ENCODE measurements around the gene KIR2DL4.
"Not testable (repeated sequence)": the region's sequence is repeated elsewhere in the genome, so short reads cannot be mapped to it uniquely, and the experiment has no call there.

Gene KIR2DL4

GRCh38 chr19:54788154-54788553 lies 15.3 kb upstream of the KIR2DL4 start:
- not testable (repeated sequence) for H3K4me3 Mint-ChIP-seq, H3K36me3 Mint-ChIP-seq, H3K27ac Mint-ChIP-seq, H3K9me3 Mint-ChIP-seq
- Mint-ChIP-seq H3K27me3 (peaks cover 17% of the 10 kb centered on the region), H3K4me1 (peaks cover 14% of the 10 kb centered on the region)

DNA sequence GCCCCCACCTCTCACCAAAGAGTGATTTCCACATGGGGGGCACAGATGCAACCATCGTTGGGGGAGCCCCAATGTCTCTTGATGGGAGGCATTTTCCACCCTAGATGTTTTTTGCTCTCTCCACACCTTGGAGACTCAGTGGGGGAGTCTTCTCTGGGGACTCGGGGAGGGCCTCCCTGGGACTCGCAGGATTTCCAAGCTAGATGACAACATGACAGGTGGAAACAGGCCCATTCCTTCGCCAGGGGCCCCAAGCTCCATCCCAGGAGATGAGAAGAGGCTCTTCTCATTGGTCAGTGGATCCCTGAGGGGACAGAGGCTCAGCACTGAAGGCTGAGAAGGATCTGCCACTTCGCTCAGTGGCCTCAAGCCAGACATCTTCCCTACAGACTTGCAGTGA lies 12.7 kb upstream of the KIR2DL4 start:
- Mint-ChIP-seq H3K27ac (no peak overlapping the region), H3K36me3 (no peaks in the 10 kb centered on the region), H3K9me3 (no peaks in the 10 kb centered on the region), H3K4me1 (peaks cover 22% of the 10 kb centered on the region), H3K4me3 (no peak overlapping the region), H3K27me3 (peaks cover 4% of the 10 kb centered on the region)

GRCh38 chr19:54791476-54791875 lies 11.9 kb upstream of the KIR2DL4 start:
- H3K27me3 Mint-ChIP-seq: peaks cover 6% of the 10 kb centered on the region
- peak overlapping the region; percentile 0 for H3K27ac Mint-ChIP-seq
- peaks cover 22% of the 10 kb centered on the region for H3K4me1 Mint-ChIP-seq
- H3K9me3 Mint-ChIP-seq: no peaks in the 10 kb centered on the region
- H3K36me3 Mint-ChIP-seq: no peaks in the 10 kb centered on the region
- no peak overlapping the region for H3K4me3 Mint-ChIP-seq

DNA sequence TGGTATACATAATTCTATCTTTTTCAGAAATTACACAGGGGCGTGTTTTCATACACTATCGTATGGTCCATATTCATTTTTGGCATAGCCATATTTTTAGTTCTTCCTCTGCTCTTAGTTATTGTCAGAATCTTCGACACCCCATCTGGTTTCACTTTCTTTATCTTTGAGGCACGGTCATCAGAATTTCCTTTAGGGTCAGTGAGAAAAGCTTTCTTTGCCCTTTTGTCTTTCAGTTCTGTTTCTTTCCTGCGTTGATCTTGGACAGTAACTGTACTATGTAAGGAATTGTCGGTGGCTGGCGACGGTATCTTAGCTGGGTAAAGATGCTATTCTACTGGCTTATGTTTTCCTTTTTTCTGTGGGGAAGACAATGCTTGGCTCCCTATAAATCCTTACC lies 10.6 kb upstream of the KIR2DL4 start:
- Mint-ChIP-seq H3K27ac (no peak overlapping the region), H3K27me3 (peaks cover 13% of the 10 kb centered on the region), H3K36me3 (no peaks in the 10 kb centered on the region), H3K9me3 (no peaks in the 10 kb centered on the region), H3K4me3 (peak overlapping the region; percentile 81), H3K4me1 (peaks cover 22% of the 10 kb centered on the region)

DNA sequence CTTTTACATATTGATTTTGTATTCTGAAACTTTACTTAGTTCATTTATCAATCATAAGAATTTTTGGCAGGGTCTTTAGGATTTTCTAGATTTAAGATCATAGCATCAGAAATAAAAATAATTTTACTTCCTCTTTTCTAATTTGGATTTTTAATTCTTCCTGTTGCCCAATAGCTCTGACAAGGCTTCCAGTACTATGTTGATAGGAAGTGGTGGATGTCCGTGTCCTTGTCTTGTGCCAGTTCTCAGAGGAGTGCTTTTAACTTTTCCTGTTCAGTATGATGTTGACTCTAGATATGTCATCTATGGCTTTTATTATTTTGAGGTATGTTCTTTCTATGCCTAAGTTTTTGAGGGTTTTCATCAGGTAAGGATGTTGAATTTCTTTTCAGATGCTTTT lies 7.7 kb upstream of the KIR2DL4 start:
- no peak overlapping the region for H3K4me3 Mint-ChIP-seq
- H3K9me3 Mint-ChIP-seq: no peaks in the 10 kb centered on the region
- H3K4me1 Mint-ChIP-seq: peaks cover 22% of the 10 kb centered on the region
- H3K27ac Mint-ChIP-seq: no peak overlapping the region
- H3K36me3 Mint-ChIP-seq: no peaks in the 10 kb centered on the region
- H3K27me3 Mint-ChIP-seq: peaks cover 13% of the 10 kb centered on the region

- Mint-ChIP-seq H3K27me3 (peaks cover 9% of the 10 kb centered on the region), H3K27ac (no peak overlapping the region), H3K4me1 (no peaks in the 10 kb centered on the region), H3K9me3 (no peaks in the 10 kb centered on the region), H3K4me3 (no peak overlapping the region), H3K36me3 (no peaks in the 10 kb centered on the region)
Measured at GRCh38 chr19:54804101-54804500, 691 bp downstream of the KIR2DL4 start.

GRCh38 chr19:54804571-54804970 lies 1.2 kb downstream of the KIR2DL4 start:
- no peak overlapping the region for H3K4me3 Mint-ChIP-seq
- peaks cover 10% of the 10 kb centered on the region for H3K27me3 Mint-ChIP-seq
- no peaks in the 10 kb centered on the region for H3K36me3 Mint-ChIP-seq
- no peak overlapping the region for H3K27ac Mint-ChIP-seq
- H3K4me1 Mint-ChIP-seq: no peaks in the 10 kb centered on the region
- peaks cover 2% of the 10 kb centered on the region for H3K9me3 Mint-ChIP-seq

DNA sequence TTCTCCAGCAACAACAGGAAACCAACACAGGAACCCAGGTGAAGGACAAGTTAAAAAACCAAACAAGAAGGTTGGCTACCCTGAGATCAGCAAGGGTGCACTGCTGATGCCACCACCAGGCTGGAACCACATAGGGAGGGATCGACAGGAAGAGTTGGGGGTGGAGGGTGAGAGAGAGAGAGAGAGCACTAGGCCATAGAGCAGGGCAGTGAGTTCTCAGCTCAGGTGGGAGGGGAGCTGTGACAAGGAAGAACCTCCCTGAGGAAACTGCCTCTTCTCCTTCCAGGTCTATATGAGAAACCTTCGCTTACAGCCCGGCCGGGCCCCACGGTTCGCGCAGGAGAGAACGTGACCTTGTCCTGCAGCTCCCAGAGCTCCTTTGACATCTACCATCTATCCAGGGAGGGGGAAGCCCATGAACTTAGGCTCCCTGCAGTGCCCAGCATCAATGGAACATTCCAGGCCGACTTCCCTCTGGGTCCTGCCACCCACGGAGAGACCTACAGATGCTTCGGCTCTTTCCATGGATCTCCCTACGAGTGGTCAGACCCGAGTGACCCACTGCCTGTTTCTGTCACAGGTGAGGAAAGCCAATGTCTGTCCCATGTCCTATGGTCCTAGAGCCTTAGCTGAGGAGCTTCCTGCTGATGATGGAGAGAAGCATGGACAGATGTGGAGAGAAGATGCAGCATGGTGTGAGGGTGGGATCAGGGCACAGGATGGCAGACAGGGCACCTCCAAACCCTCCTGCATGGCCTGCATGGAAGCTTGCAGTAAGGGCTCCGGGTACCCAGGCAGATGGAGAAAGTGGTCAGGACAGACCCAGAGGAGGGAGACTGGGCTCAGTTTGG lies 2.5 kb downstream of the KIR2DL4 start:
- H3K27ac Mint-ChIP-seq: no peak overlapping the region
- H3K36me3 Mint-ChIP-seq: no peaks in the 10 kb centered on the region
- H3K4me1 Mint-ChIP-seq: no peaks in the 10 kb centered on the region

DNA sequence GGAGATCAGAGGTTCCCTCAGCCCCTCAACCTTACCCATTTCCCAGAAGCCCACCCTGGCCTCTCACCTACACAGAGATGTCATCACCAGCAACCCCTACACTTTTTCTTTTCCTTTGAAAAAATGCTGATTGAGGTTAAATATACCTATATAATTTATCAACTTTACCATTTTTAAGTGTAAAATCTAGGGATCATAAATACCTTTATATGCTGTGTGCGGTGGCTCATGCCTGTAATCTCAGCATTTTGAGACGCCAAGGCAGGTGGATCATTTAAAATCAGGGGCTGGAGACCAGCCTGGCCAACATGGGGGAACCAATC lies 3.1 kb downstream of the KIR2DL4 start:
- Mint-ChIP-seq H3K36me3 (no peaks in the 10 kb centered on the region), H3K9me3 (peaks cover 4% of the 10 kb centered on the region), H3K4me3 (no peak overlapping the region), H3K4me1 (no peaks in the 10 kb centered on the region), H3K27me3 (peaks cover 9% of the 10 kb centered on the region), H3K27ac (no peak overlapping the region)

More for the DNA sequence above, 2.5 kb downstream of the KIR2DL4 start:
- H3K27me3 Mint-ChIP-seq: peaks cover 10% of the 10 kb centered on the region
- no peak overlapping the region for H3K4me3 Mint-ChIP-seq
- H3K9me3 Mint-ChIP-seq: peaks cover 4% of the 10 kb centered on the region

DNA sequence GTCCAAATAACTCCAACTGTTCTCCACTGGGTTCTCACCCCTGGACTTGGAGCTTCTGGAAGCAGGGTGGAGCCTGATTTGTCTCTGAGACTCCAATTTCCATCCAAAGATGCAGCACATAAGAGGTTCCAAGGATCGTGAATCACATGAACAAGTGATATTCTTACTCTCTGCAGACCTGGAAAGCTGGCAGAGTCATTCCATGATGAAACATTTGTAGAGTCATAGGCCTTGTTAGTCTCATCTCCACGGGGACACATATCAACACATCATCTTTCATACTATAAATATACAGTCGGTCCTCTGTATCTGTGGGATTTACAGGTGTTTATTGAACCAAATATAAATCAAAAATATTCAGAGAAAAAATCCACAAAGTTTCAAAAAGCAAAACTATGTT lies 11.2 kb downstream of the KIR2DL4 start:
- H3K4me1 Mint-ChIP-seq, H3K4me3 Mint-ChIP-seq, H3K36me3 Mint-ChIP-seq, H3K9me3 Mint-ChIP-seq, H3K27me3 Mint-ChIP-seq, H3K27ac Mint-ChIP-seq: not testable (repeated sequence)

DNA sequence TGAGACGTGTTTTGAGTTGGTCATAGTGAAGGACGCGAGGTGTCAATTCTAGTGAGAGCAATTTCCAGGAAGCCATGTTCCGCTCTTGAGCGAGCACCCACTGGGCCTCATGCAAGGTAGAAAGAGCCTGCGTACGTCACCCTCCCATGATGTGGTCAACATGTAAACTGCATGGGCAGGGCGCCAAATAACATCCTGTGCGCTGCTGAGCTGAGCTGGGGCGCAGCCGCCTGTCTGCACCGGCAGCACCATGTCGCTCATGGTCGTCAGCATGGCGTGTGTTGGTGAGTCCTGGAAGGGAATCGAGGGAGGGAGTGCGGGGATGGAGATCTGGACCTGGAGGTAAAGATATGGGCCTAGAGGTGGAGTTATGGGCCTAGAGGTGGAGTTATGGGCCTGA lies 12.8 kb downstream of the KIR2DL4 start, which contains the start of gene KIR3DL1:
Gene KIR3DL1 (plus strand): TSS at position 218 of the 400 bp plus-strand sequence.
- not testable (repeated sequence) for H3K9me3 Mint-ChIP-seq, H3K4me1 Mint-ChIP-seq, H3K27me3 Mint-ChIP-seq, H3K36me3 Mint-ChIP-seq
- H3K4me3 Mint-ChIP-seq: peak within 1 kb of the TSS; percentile 57
- H3K27ac Mint-ChIP-seq: peak within 1 kb of the TSS; percentile 10

DNA sequence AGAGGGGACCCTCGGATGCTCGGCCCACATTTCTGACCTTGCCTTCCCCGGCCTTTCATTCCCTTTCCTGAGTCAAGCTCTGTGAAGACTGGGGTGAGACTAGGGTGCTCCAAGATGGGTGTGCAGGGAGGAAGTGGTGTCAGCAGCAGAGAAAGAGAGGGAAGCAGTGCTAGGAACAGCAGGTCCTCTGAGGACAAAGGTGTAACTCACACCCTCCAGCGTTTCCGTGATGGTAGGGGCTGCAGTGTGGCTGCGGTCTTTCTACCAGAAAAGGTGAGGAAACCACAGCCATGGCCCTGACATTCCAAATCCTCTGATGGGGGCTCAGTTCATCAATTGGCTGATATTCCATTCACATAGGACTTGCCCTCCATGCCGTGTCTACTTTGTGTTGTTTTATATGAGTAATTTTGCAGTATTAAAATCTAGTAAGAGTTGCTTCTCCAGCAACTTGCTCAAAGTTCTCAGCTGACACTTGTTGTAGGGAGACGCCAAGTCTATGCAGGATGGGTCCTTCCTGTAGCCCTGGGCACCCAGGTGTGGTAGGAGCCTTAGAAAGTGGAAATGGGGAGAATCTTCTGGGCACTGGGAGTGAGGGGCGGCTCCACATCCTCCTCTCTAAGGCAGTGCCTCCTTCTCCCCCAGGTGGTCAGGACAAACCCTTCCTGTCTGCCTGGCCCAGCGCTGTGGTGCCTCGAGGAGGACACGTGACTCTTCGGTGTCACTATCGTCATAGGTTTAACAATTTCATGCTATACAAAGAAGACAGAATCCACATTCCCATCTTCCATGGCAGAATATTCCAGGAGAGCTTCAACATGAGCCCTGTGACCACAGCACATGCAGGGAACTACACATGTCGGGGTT lies 14.5 kb downstream of the KIR2DL4 start:
- Mint-ChIP-seq H3K4me1 (no peaks in the 10 kb centered on the region), H3K9me3 (no peaks in the 10 kb centered on the region), H3K27ac (no peak overlapping the region), H3K36me3 (no peaks in the 10 kb centered on the region), H3K4me3 (no peak overlapping the region), H3K27me3 (peaks cover 6% of the 10 kb centered on the region)

- H3K27ac Mint-ChIP-seq, H3K4me1 Mint-ChIP-seq, H3K36me3 Mint-ChIP-seq: not testable (repeated sequence)
Measured at GRCh38 chr19:54824416-54824815, 21.0 kb downstream of the KIR2DL4 start.

GRCh38 chr19:54825326-54825725 lies 21.9 kb downstream of the KIR2DL4 start:
- H3K9me3 Mint-ChIP-seq, H3K4me3 Mint-ChIP-seq, H3K27ac Mint-ChIP-seq, H3K36me3 Mint-ChIP-seq, H3K4me1 Mint-ChIP-seq: not testable (repeated sequence)
- H3K27me3 Mint-ChIP-seq: peaks cover 11% of the 10 kb centered on the region

More at GRCh38 chr19:54824416-54824815, 21.0 kb downstream of the KIR2DL4 start:
- H3K4me3 Mint-ChIP-seq, H3K9me3 Mint-ChIP-seq: not testable (repeated sequence)
- peaks cover 11% of the 10 kb centered on the region for H3K27me3 Mint-ChIP-seq

- not testable (repeated sequence) for H3K27ac Mint-ChIP-seq, H3K4me3 Mint-ChIP-seq, H3K27me3 Mint-ChIP-seq, H3K9me3 Mint-ChIP-seq, H3K36me3 Mint-ChIP-seq, H3K4me1 Mint-ChIP-seq
Measured at GRCh38 chr19:54828064-54828463, 24.7 kb downstream of the KIR2DL4 start.

GRCh38 chr19:54832496-54832895 lies 29.1 kb downstream of the KIR2DL4 start, which contains the start of gene KIR2DS4:
Gene KIR2DS4, plus strand, starts transcription at chr19:54832676.
- not testable (repeated sequence) for H3K27ac Mint-ChIP-seq, H3K4me3 Mint-ChIP-seq, H3K4me1 Mint-ChIP-seq, H3K9me3 Mint-ChIP-seq, H3K36me3 Mint-ChIP-seq, H3K27me3 Mint-ChIP-seq

Data from activated naive CD4-positive, alpha-beta T cell treated with anti-CD3 and anti-CD28 coated beads, Interleukin-2, amount 50 U/mL, for 24 hours (primary cell).